ENCODE data around the gene RPLP2. TPM values are rescaled to one million over a fixed set of nuclear protein-coding genes. Genes with fewer than 3 reads are reported as not detected.

Gene RPLP2
- total RNA-seq, 6 experiments from 2014 or later, result 1,532 to 1,781 (median 1,709) TPM

- Mint-ChIP-seq H3K4me3 (peak overlapping the region; percentile 95), H3K4me1 (ENCODE audit: low read depth) (peaks cover 38% of the 10 kb centered on the region), H3K9me3 (no peaks in the 10 kb centered on the region), H3K36me3 (ENCODE audit: low read depth) (peaks cover 11% of the 10 kb centered on the region), H3K27ac (peak overlapping the region; percentile 95), H3K27me3 (ENCODE audit: insufficient read depth) (peaks cover 28% of the 10 kb centered on the region)
- TF ChIP-seq CTCF (IDR thresholded peaks at IDR 0.05), result peak; percentile 19; the same call in 1 of the 2 replicates
- peak; percentile 77 for DNase-seq
Measured at GRCh38 chr11:834371-835316, 24.9 kb downstream of the RPLP2 start.

- H3K36me3 Mint-ChIP-seq (ENCODE audit: low read depth), result peaks cover 27% of the 10 kb centered on the region
- no peak for TF ChIP-seq CTCF (IDR thresholded peaks at IDR 0.05)
Measured at GRCh38 chr11:836274-836673, 26.5 kb downstream of the RPLP2 start.

GRCh38 chr11:836700-837099 is 26.9 kb downstream of the RPLP2 start:
- no peak for DNase-seq
- Mint-ChIP-seq H3K36me3 (ENCODE audit: low read depth) (peaks cover 29% of the 10 kb centered on the region), H3K27ac (peak overlapping the region; percentile 31; the same call in 1 of the 2 replicates), H3K27me3 (ENCODE audit: insufficient read depth) (peaks cover 45% of the 10 kb centered on the region), H3K4me3 (no peak overlapping the region), H3K9me3 (0 out of 2 replicates have a peak, but pooled peaks cover 8% of the 10 kb centered on the region), H3K4me1 (ENCODE audit: low read depth) (peaks cover 47% of the 10 kb centered on the region)
- TF ChIP-seq CTCF (IDR thresholded peaks at IDR 0.05), result no peak

More at GRCh38 chr11:836274-836673, 26.5 kb downstream of the RPLP2 start:
- no peak overlapping the region; the same call in 1 of the 2 replicates for H3K27ac Mint-ChIP-seq
- 0 out of 2 replicates have a peak, but pooled peaks cover 6% of the 10 kb centered on the region for H3K9me3 Mint-ChIP-seq
- peaks cover 43% of the 10 kb centered on the region for H3K27me3 Mint-ChIP-seq (ENCODE audit: insufficient read depth)
- H3K4me3 Mint-ChIP-seq, result no peak overlapping the region
- no peak for DNase-seq
- H3K4me1 Mint-ChIP-seq (ENCODE audit: low read depth), result peaks cover 51% of the 10 kb centered on the region

GRCh38 chr11:837189-837989 is 27.6 kb downstream of the RPLP2 start:
- Mint-ChIP-seq H3K4me3 (peak overlapping the region; percentile 17; the same call in 1 of the 2 replicates), H3K27me3 (ENCODE audit: insufficient read depth) (peaks cover 48% of the 10 kb centered on the region), H3K4me1 (ENCODE audit: low read depth) (peaks cover 44% of the 10 kb centered on the region), H3K9me3 (0 out of 2 replicates have a peak, but pooled peaks cover 8% of the 10 kb centered on the region), H3K27ac (peak overlapping the region; percentile 67), H3K36me3 (ENCODE audit: low read depth) (peaks cover 29% of the 10 kb centered on the region)
- no peak for DNase-seq
- TF ChIP-seq CTCF (IDR thresholded peaks at IDR 0.05), result no peak

GRCh38 chr11:837990-838307 is 28.2 kb downstream of the RPLP2 start:
- H3K4me1 Mint-ChIP-seq (ENCODE audit: low read depth), result peaks cover 44% of the 10 kb centered on the region
- H3K9me3 Mint-ChIP-seq, result 0 out of 2 replicates have a peak, but pooled peaks cover 8% of the 10 kb centered on the region
- TF ChIP-seq CTCF (IDR thresholded peaks at IDR 0.05), result no peak
- DNase-seq, result no peak
- H3K27ac Mint-ChIP-seq, result peak overlapping the region; percentile 61; the same call in 1 of the 2 replicates
- 0 out of 2 replicates have a peak overlapping the region, but pooled peaks have one; percentile 17 for H3K4me3 Mint-ChIP-seq
- H3K36me3 Mint-ChIP-seq (ENCODE audit: low read depth), result peaks cover 29% of the 10 kb centered on the region
- peaks cover 48% of the 10 kb centered on the region for H3K27me3 Mint-ChIP-seq (ENCODE audit: insufficient read depth)

Data from HFFc6 (cell line).